Activated CD4-positive, alpha-beta memory T cell treated with anti-CD3 and anti-CD28 coated beads, Interleukin-2, amount 10 ng/mL, durations not matched to agents 7 days and 5 days (primary cell): ENCODE data around the gene KIF5C. TPM values are rescaled to one million over a fixed set of nuclear protein-coding genes. Genes with fewer than 3 reads are reported as not detected.

Source experiments
- CTCF ChIA-PET: fragments of 350-600 bp; sonication (Branson Sonifier 250); formaldehyde crosslinking; loops from one replicate; lab custom pipeline; 2021; ENCODE audit warnings: antibody characterized with exemption, inconsistent platforms; lab: Charles Lee
- POLR2A ChIA-PET: fragments of 350-600 bp; sonication (Branson Sonifier 250); formaldehyde crosslinking; loops from one replicate; lab custom pipeline; 2021; ENCODE audit warnings: antibody characterized with exemption; lab: Charles Lee
- DNase-seq: peaks from one replicate; pipeline ENCODE4 v3.0.0-alpha.2; 2020
- H3K27ac Mint-ChIP-seq: one replicate; pipeline ENCODE4 v1.8.0; 2021; ENCODE audit warnings: mild to moderate bottlenecking, mixed read lengths
- H3K27me3 Mint-ChIP-seq: one replicate; pipeline ENCODE4 v1.8.0; 2021; ENCODE audit warnings: mixed read lengths
- H3K36me3 Mint-ChIP-seq: one replicate; pipeline ENCODE4 v1.8.0; 2021; ENCODE audit warnings: low read depth, mixed read lengths
- H3K4me1 Mint-ChIP-seq: one replicate; pipeline ENCODE4 v1.8.0; 2021; ENCODE audit warnings: mixed read lengths
- H3K4me3 Mint-ChIP-seq: one replicate; pipeline ENCODE4 v1.8.0; 2021; ENCODE audit warnings: mild to moderate bottlenecking, mixed read lengths
- H3K9me3 Mint-ChIP-seq: one replicate; pipeline ENCODE4 v1.8.0; 2021; ENCODE audit warnings: mixed read lengths
- total RNA-seq, 2 experiments: library from RNA; stranded (reverse); gene quantifications; one replicate each; pipeline ENCODE4 v1.2.3, GENCODE V29; 2021

The KIF5C gene
- total RNA-seq, 2 experiments from 2014 or later, result 14.7 to 21.7 TPM

GRCh38 chr2:148896136-148896535 is 21.1 kb downstream of the KIF5C start:
- H3K4me1 Mint-ChIP-seq, result peaks cover 12% of the 10 kb centered on the region
- H3K27me3 Mint-ChIP-seq, result no peaks in the 10 kb centered on the region
- POLR2A ChIA-PET, result no interaction called here
- CTCF ChIA-PET, result no interaction called here
- H3K36me3 Mint-ChIP-seq, result peaks cover 20% of the 10 kb centered on the region
- H3K9me3 Mint-ChIP-seq, result peaks cover 16% of the 10 kb centered on the region
- no peak overlapping the region for H3K4me3 Mint-ChIP-seq
- no peak for DNase-seq
- H3K27ac Mint-ChIP-seq, result no peak overlapping the region

DNA sequence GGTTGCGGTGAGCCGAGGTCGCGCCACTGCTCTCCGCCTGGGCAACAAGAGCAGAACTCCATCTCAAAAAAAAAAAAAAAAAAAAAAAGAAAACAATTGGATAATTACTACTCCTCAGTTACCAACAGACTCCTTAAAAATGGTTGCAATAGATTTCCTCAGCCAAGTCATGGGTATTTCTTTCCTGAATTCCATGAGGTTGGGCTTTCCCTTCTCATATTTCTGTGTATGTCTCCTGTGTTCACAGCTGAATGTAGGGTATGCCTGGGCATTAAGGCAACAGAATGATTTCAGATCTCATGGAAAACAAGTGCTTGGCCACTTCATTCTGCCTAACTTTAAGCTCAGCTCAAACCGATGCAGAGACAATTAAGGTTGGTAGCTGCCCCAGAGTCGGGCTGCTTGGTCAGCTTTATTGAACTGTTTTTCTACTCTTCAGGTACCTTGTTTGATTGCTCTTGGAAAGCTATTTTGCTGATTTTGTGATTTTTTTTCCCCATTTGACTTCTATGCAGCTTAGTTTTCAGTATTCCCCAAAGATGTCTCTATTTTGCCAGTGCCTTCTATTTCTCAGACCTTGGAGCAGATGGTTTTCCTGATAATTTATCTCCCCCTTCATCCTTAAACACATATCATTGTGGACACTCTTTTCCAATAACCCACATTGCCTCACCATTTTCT is 24.8 kb downstream of the KIF5C start:
- ChIA-PET POLR2A (interaction anchor here (0.8 kb wide), 1 partner anchor 10 kb away, joined by 3 read pairs; no protein-coding TSS in a partner anchor), CTCF (interaction anchor here (0.8 kb wide), 1 partner anchor 90 kb away, joined by 3 read pairs; no protein-coding TSS in a partner anchor)
- Mint-ChIP-seq H3K4me3 (no peak overlapping the region), H3K36me3 (no peaks in the 10 kb centered on the region), H3K27ac (no peak overlapping the region), H3K9me3 (no peaks in the 10 kb centered on the region), H3K4me1 (no peaks in the 10 kb centered on the region), H3K27me3 (no peaks in the 10 kb centered on the region)
- no peak for DNase-seq

DNA sequence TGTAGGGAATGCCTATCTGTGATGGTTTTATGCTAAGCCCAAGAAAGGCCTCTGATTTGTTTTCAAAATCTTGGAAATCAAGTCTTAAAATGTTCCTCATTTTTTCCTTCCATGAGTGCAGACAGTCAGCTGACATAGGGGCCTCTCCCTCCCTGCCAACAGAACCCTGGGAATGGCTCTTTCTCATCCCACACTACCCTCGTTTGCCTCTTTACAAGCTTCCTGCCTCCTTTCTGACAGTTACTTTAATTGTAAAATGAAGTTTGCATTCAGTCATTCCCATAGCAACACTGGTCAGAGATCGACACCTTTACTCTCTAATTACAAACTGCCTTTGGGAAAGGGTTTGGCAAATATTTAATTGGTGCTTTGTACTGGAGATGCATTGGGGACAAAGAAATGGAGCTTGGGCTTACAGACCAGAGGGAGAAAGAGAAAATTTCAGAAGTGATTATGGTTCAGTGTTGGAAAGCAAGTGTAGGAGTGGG is 25.4 kb downstream of the KIF5C start:
- Mint-ChIP-seq H3K27me3 (no peaks in the 10 kb centered on the region), H3K36me3 (peaks cover 1% of the 10 kb centered on the region), H3K4me1 (no peaks in the 10 kb centered on the region), H3K4me3 (no peak overlapping the region), H3K9me3 (no peaks in the 10 kb centered on the region), H3K27ac (no peak overlapping the region)
- CTCF ChIA-PET, result interaction anchor here (0.8 kb wide), 1 partner anchor 90 kb away, joined by 3 read pairs; no protein-coding TSS in a partner anchor
- no peak for DNase-seq
- POLR2A ChIA-PET, result interaction anchor here (0.8 kb wide), 1 partner anchor 10 kb away, joined by 3 read pairs; no protein-coding TSS in a partner anchor

GRCh38 chr2:148901142-148901541 is 26.1 kb downstream of the KIF5C start:
- Mint-ChIP-seq H3K36me3 (peaks cover 6% of the 10 kb centered on the region), H3K27ac (no peak overlapping the region), H3K27me3 (no peaks in the 10 kb centered on the region), H3K4me3 (no peak overlapping the region), H3K4me1 (no peaks in the 10 kb centered on the region), H3K9me3 (no peaks in the 10 kb centered on the region)
- no peak for DNase-seq
- CTCF ChIA-PET, result no interaction called here
- POLR2A ChIA-PET, result no interaction called here

DNA sequence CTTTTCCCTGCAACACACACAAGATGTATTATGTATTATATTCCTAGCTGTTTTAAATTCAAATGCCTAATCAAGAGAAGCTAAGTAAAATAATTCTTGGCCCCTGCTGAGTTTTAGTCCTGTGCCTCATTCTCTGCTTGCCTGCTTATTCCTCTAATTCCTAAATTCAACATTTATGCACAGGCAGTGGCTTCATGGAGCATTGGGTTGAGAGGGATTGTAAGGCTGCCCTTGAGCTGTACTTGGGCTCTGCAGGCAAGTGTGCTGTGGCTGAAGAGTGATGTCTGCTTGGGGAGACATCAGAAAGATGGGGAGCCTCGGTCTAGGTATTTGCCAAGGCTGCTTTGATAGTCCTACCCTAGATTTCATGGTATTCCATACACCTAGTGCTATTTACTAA is 27.8 kb downstream of the KIF5C start:
- no peak for DNase-seq
- Mint-ChIP-seq H3K27me3 (no peaks in the 10 kb centered on the region), H3K9me3 (no peaks in the 10 kb centered on the region), H3K27ac (no peak overlapping the region), H3K36me3 (peaks cover 6% of the 10 kb centered on the region), H3K4me3 (no peak overlapping the region), H3K4me1 (no peaks in the 10 kb centered on the region)
- ChIA-PET CTCF (interaction anchor here (1.2 kb wide), 1 partner anchor 68 kb away, joined by 3 read pairs; no protein-coding TSS in a partner anchor), POLR2A (no interaction called here)

- DNase-seq, result no peak
- H3K9me3 Mint-ChIP-seq, result no peaks in the 10 kb centered on the region
- ChIA-PET POLR2A (no interaction called here), CTCF (interaction anchor here (1.2 kb wide), 1 partner anchor 67 kb away, joined by 3 read pairs; no protein-coding TSS in a partner anchor)
- no peak overlapping the region for H3K27ac Mint-ChIP-seq
- no peak overlapping the region for H3K4me3 Mint-ChIP-seq
- no peaks in the 10 kb centered on the region for H3K27me3 Mint-ChIP-seq
- peaks cover 6% of the 10 kb centered on the region for H3K36me3 Mint-ChIP-seq
- no peaks in the 10 kb centered on the region for H3K4me1 Mint-ChIP-seq
Observed at GRCh38 chr2:148903294-148903693, 28.3 kb downstream of the KIF5C start.

DNA sequence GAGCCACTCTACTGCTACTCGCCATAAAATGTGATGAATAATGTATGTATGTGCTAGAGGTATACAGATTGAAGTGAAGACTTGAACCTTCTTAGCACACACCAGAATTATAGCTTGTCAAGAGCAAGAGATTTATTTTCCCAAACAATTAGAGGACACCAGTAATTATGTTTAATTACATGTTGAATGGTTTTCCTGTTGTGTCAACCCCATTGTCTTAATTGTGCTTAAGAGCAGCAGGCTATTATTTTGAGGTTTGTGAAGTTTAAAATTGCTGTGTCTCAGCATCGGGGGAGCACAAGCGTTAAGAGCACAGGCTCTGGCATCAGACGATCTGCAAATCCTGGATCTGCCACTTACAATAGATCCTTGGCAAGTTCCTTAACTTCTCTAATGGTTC is 29.0 kb downstream of the KIF5C start:
- H3K27ac Mint-ChIP-seq, result no peak overlapping the region
- CTCF ChIA-PET, result interaction anchor here (1.2 kb wide), 1 partner anchor 66 kb away, joined by 3 read pairs; no protein-coding TSS in a partner anchor
- DNase-seq, result no peak
- H3K27me3 Mint-ChIP-seq, result no peaks in the 10 kb centered on the region
- peaks cover 6% of the 10 kb centered on the region for H3K36me3 Mint-ChIP-seq
- no peak overlapping the region for H3K4me3 Mint-ChIP-seq
- no peaks in the 10 kb centered on the region for H3K9me3 Mint-ChIP-seq
- H3K4me1 Mint-ChIP-seq, result no peaks in the 10 kb centered on the region
- POLR2A ChIA-PET, result no interaction called here

GRCh38 chr2:148906124-148906523 is 31.1 kb downstream of the KIF5C start:
- no peaks in the 10 kb centered on the region for H3K4me1 Mint-ChIP-seq
- DNase-seq, result no peak
- peaks cover 6% of the 10 kb centered on the region for H3K36me3 Mint-ChIP-seq
- CTCF ChIA-PET, result no interaction called here
- POLR2A ChIA-PET, result no interaction called here
- no peak overlapping the region for H3K4me3 Mint-ChIP-seq
- H3K27me3 Mint-ChIP-seq, result no peaks in the 10 kb centered on the region
- H3K27ac Mint-ChIP-seq, result no peak overlapping the region
- H3K9me3 Mint-ChIP-seq, result no peaks in the 10 kb centered on the region

DNA sequence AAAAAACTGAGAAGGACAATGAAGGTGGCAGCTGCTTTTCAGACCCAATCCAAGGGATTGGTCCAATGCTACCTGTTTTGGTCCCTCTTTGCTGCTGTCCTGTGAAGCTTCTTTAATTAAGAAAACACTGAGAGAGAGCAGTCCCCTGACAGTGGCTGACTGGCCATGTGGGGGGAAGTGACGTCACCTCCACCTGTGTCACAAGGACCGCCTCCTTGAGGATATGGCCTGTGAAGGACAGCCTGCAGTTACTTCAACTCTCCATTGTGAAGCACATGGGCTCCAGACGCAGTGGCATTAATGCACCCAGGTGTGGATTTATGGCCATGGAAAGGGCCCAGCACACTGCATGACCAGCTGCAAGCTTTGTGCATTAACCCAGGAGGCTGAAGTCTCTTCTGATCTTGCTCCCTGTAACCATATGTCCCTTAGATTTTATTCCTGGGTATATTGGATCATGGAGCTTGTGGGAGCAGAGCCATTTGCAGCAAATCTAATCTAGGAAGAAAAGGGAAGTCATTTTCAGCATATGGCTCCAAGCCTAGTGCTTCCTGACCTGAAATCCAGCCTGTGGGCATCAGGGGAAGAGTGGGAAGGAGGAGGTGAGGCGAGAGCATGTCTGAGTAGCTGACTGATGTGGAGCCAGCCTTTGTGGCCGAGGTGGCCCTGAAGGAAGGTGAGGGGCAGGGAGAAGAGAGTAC is 32.2 kb downstream of the KIF5C start:
- no peaks in the 10 kb centered on the region for H3K4me1 Mint-ChIP-seq
- peaks cover 6% of the 10 kb centered on the region for H3K36me3 Mint-ChIP-seq
- ChIA-PET CTCF (no interaction called here), POLR2A (no interaction called here)
- no peaks in the 10 kb centered on the region for H3K9me3 Mint-ChIP-seq
- no peaks in the 10 kb centered on the region for H3K27me3 Mint-ChIP-seq
- no peak for DNase-seq
- no peak overlapping the region for H3K27ac Mint-ChIP-seq
- no peak overlapping the region for H3K4me3 Mint-ChIP-seq

DNA sequence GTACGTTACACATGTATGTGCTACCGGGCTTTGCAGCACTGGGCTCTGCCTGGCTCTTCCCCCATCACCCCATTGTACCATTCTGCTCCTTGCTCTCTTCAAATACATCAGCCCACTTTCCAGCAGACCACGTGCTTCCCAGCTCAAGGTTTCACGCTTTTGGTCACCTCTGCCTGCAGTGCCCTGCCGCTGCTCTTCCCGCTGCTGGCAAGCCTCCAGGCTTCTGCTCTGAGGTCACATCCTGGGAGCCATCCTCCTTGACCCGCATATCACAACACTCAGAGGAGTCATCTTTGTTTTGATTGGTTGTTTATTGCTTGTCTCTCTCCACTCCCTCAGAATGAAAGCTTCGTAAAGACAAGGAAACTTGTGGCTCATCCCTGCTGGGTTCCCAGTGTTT is 34.1 kb downstream of the KIF5C start:
- Mint-ChIP-seq H3K27me3 (no peaks in the 10 kb centered on the region), H3K4me1 (no peaks in the 10 kb centered on the region), H3K4me3 (no peak overlapping the region), H3K9me3 (no peaks in the 10 kb centered on the region), H3K27ac (no peak overlapping the region), H3K36me3 (peaks cover 6% of the 10 kb centered on the region)
- ChIA-PET POLR2A (interaction anchor here (1.0 to 1.8 kb wide), 2 partner anchors 9 to 15 kb away, joined by 3 read pairs; no protein-coding TSS in a partner anchor), CTCF (no interaction called here)
- DNase-seq, result no peak

GRCh38 chr2:148913061-148913460 is 38.0 kb downstream of the KIF5C start:
- ChIA-PET CTCF (no interaction called here), POLR2A (no interaction called here)
- H3K9me3 Mint-ChIP-seq, result no peaks in the 10 kb centered on the region

GRCh38 chr2:148913492-148913891 is 38.5 kb downstream of the KIF5C start:
- ChIA-PET POLR2A (no interaction called here), CTCF (interaction anchor here (0.7 kb wide), 1 partner anchor 1642 kb away, joined by 3 read pairs; no protein-coding TSS in a partner anchor)
- Mint-ChIP-seq H3K27ac (no peak overlapping the region), H3K9me3 (peaks cover 3% of the 10 kb centered on the region), H3K36me3 (peaks cover 3% of the 10 kb centered on the region), H3K4me1 (peaks cover 3% of the 10 kb centered on the region), H3K4me3 (no peak overlapping the region), H3K27me3 (no peaks in the 10 kb centered on the region)
- DNase-seq, result no peak

More at GRCh38 chr2:148913061-148913460, 38.0 kb downstream of the KIF5C start:
- no peak for DNase-seq
- Mint-ChIP-seq H3K36me3 (no peaks in the 10 kb centered on the region), H3K4me1 (peaks cover 3% of the 10 kb centered on the region), H3K4me3 (no peak overlapping the region), H3K27me3 (no peaks in the 10 kb centered on the region), H3K27ac (no peak overlapping the region)

DNA sequence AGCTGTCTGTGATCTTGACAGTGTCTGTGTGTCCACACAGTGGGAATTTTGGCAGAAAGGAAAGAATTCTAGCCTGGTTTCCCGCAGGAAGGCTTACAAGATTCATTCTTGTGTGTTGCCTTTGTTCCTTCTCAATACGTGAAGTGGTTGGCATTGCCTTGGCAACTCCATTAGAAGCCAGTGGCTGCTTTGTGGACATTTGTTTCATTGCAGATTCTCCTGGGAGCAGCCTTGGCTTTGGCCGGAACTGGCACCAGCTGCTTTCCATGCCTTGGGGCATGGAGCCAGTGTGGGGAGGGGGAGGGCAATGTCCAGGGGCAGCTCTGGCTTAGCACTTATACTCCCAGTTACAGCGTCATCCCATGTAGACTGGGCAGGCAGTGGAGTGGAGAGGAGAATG is 39.4 kb downstream of the KIF5C start:
- H3K4me1 Mint-ChIP-seq, result peaks cover 3% of the 10 kb centered on the region
- ChIA-PET POLR2A (no interaction called here), CTCF (no interaction called here)
- H3K9me3 Mint-ChIP-seq, result peaks cover 6% of the 10 kb centered on the region
- no peak overlapping the region for H3K27ac Mint-ChIP-seq
- no peak overlapping the region for H3K4me3 Mint-ChIP-seq
- DNase-seq, result no peak
- no peaks in the 10 kb centered on the region for H3K27me3 Mint-ChIP-seq
- H3K36me3 Mint-ChIP-seq, result peaks cover 10% of the 10 kb centered on the region
